H1 (cell line): ENCODE data around the gene ACO1. TPM values are rescaled to one million over a fixed set of nuclear protein-coding genes. Genes with fewer than 3 reads are reported as not detected.

ENCODE experiments used
- CTCF ChIA-PET: fragments of 300-600 bp; sonication (Branson Sonifier 250); formaldehyde crosslinking; loops from one replicate; lab custom pipeline; 2021; ENCODE audit not compliant: partially characterized antibody; lab: Charles Lee
- POLR2A ChIA-PET: fragments of 300-600 bp; sonication (Branson Sonifier 250); formaldehyde crosslinking; loops from one replicate; lab custom pipeline; 2021; ENCODE audit warnings: inconsistent platforms; ENCODE audit not compliant: partially characterized antibody; lab: Charles Lee
- DNase-seq, 2 experiments: peaks; one replicate each; pipeline versions ENCODE4 v3.0.0 to v3.0.0-alpha.2; 2010 to 2022; ENCODE audit warnings: low spot score in 2 of 2, low read depth in 1 of 2, mixed read lengths in 1 of 2
- FAIRE-seq: peaks from 2 replicates; lab custom pipeline; 2011; peaks lifted over from hg19 to GRCh38; lab: Jason Lieb, UNC
- H2AFZ ChIP-seq: 2 replicates; pipeline ENCODE4 v1.8.1; 2012; ENCODE audit warnings: low read length, inconsistent platforms
- H2AK5ac ChIP-seq: 2 replicates; pipeline ENCODE4 v1.6.1; 2013; ENCODE audit warnings: low read depth, low read length
- H2BK120ac ChIP-seq: replicated peaks from 2 replicates; pipeline ENCODE3; 2013; ENCODE audit warnings: low read depth, low read length, inconsistent platforms
- H2BK12ac ChIP-seq: 2 replicates; pipeline ENCODE4 v1.6.1; 2013; ENCODE audit warnings: low read depth, low read length
- H2BK15ac ChIP-seq: 2 replicates; pipeline ENCODE4 v1.6.1; 2013; ENCODE audit warnings: low read length
- H2BK20ac ChIP-seq: 2 replicates; pipeline ENCODE4 v1.6.1; 2013; ENCODE audit warnings: low read length
- H2BK5ac ChIP-seq: 2 replicates; pipeline ENCODE4 v1.6.1; 2013; ENCODE audit warnings: low read depth, low read length
- H3K14ac ChIP-seq: 2 replicates; pipeline ENCODE4 v1.6.1; 2013; ENCODE audit warnings: inconsistent platforms; ENCODE audit not compliant: insufficient read length
- H3K18ac ChIP-seq: 2 replicates; pipeline ENCODE4 v1.6.1; 2013; ENCODE audit warnings: low read length; ENCODE audit errors: extremely low read depth
- H3K23ac ChIP-seq: 2 replicates; pipeline ENCODE4 v1.6.1; 2013; ENCODE audit warnings: inconsistent platforms; ENCODE audit not compliant: insufficient read length
- H3K23me2 ChIP-seq: 2 replicates; pipeline ENCODE4 v1.6.1; 2013; ENCODE audit warnings: low read depth, low read length
- H3K27ac ChIP-seq: 2 replicates; pipeline ENCODE4 v1.6.1; 2011; ENCODE audit warnings: low read depth, low read length, inconsistent platforms
- H3K27me3 ChIP-seq, 4 experiments: replicated peaks in 1 of 4; 1 replicate in 1 of 4; 2 replicates in 3 of 4; pipeline versions ENCODE4 v1.6.1 to v1.8.1; 2011 to 2013; ENCODE audit warnings: low read length in 3 of 4, mild to moderate bottlenecking in 3 of 4, inconsistent platforms in 2 of 4, mixed read lengths in 2 of 4, moderate library complexity in 1 of 4; ENCODE audit not compliant: control insufficient read depth in 3 of 4, insufficient read depth in 3 of 4; ENCODE audit errors: extremely low read depth in 1 of 4
- H3K36me3 ChIP-seq, 4 experiments: 2 replicates each; pipeline versions ENCODE4 v1.6.1 to v1.8.1; 2011 to 2013; ENCODE audit warnings: mild to moderate bottlenecking in 4 of 4, low read length in 3 of 4, moderate library complexity in 2 of 4, control low read depth in 1 of 4, inconsistent platforms in 1 of 4; ENCODE audit not compliant: insufficient read depth in 4 of 4, control insufficient read depth in 2 of 4
- H3K4ac ChIP-seq: replicated peaks from 2 replicates; pipeline ENCODE3; 2013; ENCODE audit warnings: low read length, low read depth, mixed read lengths, inconsistent platforms; ENCODE audit not compliant: insufficient read length
- H3K4me1 ChIP-seq, 4 experiments: replicated peaks in 1 of 4; 1 replicate in 1 of 4; 2 replicates in 3 of 4; pipeline versions ENCODE4 v1.6.1 to v1.8.1; 2011 to 2013; ENCODE audit warnings: low read length in 3 of 4, inconsistent platforms in 2 of 4, mixed read lengths in 1 of 4; ENCODE audit not compliant: insufficient read depth in 4 of 4, control insufficient read depth in 3 of 4
- H3K4me2 ChIP-seq, 2 experiments: 2 replicates each; pipeline versions ENCODE4 v1.6.1 to v1.8.1; 2011 to 2013; ENCODE audit warnings: low read depth in 2 of 2, low read length in 2 of 2, control low read depth in 1 of 2, inconsistent platforms in 1 of 2, mild to moderate bottlenecking in 1 of 2; ENCODE audit not compliant: insufficient read depth in 1 of 2
- H3K4me3 ChIP-seq, 4 experiments: fragments of 200-600, 300-600 bp in 1 of 4; sonication (generic), shearing (Covaris generic), sonication (Bioruptor Twin) in 1 of 4; 2 replicates each; pipeline versions ENCODE4 v1.5.1 to v1.8.1; 2011 to 2016; ENCODE audit warnings: low read length in 4 of 4, low read depth in 3 of 4, control low read depth in 2 of 4, inconsistent platforms in 2 of 4, mild to moderate bottlenecking in 2 of 4, mixed read lengths in 1 of 4, moderate library complexity in 1 of 4; ENCODE audit not compliant: insufficient read depth in 2 of 4; ENCODE audit errors: extremely low read depth in 1 of 4
- H3K56ac ChIP-seq: replicated peaks from 2 replicates; pipeline ENCODE3; 2013; ENCODE audit warnings: low read depth, mild to moderate bottlenecking, mixed read lengths, low read length, inconsistent platforms; ENCODE audit not compliant: insufficient read length
- H3K79me1 ChIP-seq: 2 replicates; pipeline ENCODE4 v1.6.1; 2013; ENCODE audit warnings: low read depth, low read length, control low read depth
- H3K79me2 ChIP-seq, 2 experiments: 2 replicates each; pipeline versions ENCODE4 v1.6.1 to v1.8.1; 2012 to 2013; ENCODE audit warnings: low read length in 2 of 2, mild to moderate bottlenecking in 2 of 2, inconsistent platforms in 1 of 2; ENCODE audit not compliant: insufficient read depth in 2 of 2, control insufficient read depth in 1 of 2
- H3K9ac ChIP-seq, 4 experiments: replicated peaks in 1 of 4; 1 replicate in 1 of 4; 2 replicates in 3 of 4; pipeline versions ENCODE4 v1.6.1 to v1.8.1; 2011 to 2013; ENCODE audit warnings: low read depth in 3 of 4, low read length in 3 of 4, control low read depth in 2 of 4, mild to moderate bottlenecking in 2 of 4, moderate library complexity in 2 of 4, inconsistent platforms in 1 of 4; ENCODE audit errors: extremely low read depth in 1 of 4
- H3K9me3 ChIP-seq, 2 experiments: 2 replicates each; pipeline versions ENCODE4 v1.6.1 to v1.8.1; 2012 to 2013; ENCODE audit warnings: mild to moderate bottlenecking in 2 of 2, moderate library complexity in 2 of 2, control low read depth in 1 of 2, inconsistent platforms in 1 of 2, low read depth in 1 of 2, low read length in 1 of 2, mixed read lengths in 1 of 2; ENCODE audit not compliant: insufficient read depth in 2 of 2
- H4K20me1 ChIP-seq, 2 experiments: replicated peaks in 1 of 2; 2 replicates each; pipeline versions ENCODE3 to v1.8.1; 2011 to 2013; ENCODE audit warnings: inconsistent platforms in 2 of 2, low read length in 2 of 2, mild to moderate bottlenecking in 1 of 2; ENCODE audit not compliant: insufficient read depth in 2 of 2, control insufficient read depth in 1 of 2
- H4K5ac ChIP-seq: 2 replicates; pipeline ENCODE4 v1.6.1; 2013; ENCODE audit warnings: low read length, low read depth, mixed read lengths, inconsistent platforms; ENCODE audit not compliant: insufficient read length
- H4K8ac ChIP-seq: 2 replicates; pipeline ENCODE4 v1.8.0; 2013; ENCODE audit warnings: mild to moderate bottlenecking, moderate library complexity, low read length, inconsistent platforms; ENCODE audit not compliant: insufficient read depth; ENCODE audit errors: extremely low read depth
- H4K91ac ChIP-seq: replicated peaks from 2 replicates; pipeline ENCODE3; 2013; ENCODE audit warnings: low read length, mixed read lengths, inconsistent platforms; ENCODE audit not compliant: insufficient read length
- CREB1 ChIP-seq: IDR thresholded peaks from 2 replicates; pipeline ENCODE4 v1.6.1; 2012; ENCODE audit warnings: inconsistent platforms
- FOSL1 ChIP-seq: IDR thresholded peaks from 2 replicates; pipeline ENCODE4 v1.6.1; 2011; ENCODE audit warnings: mild to moderate bottlenecking, low read depth, low read length, moderate library complexity; ENCODE audit not compliant: insufficient read depth
- NANOG ChIP-seq: IDR thresholded peaks from 2 replicates; pipeline ENCODE4 v1.6.1; 2011; ENCODE audit warnings: low read length, low read depth, mild to moderate bottlenecking, inconsistent platforms; ENCODE audit not compliant: insufficient read depth, poor library complexity, severe bottlenecking
- PHF8 ChIP-seq: fragments of 200-600 bp; sonication (generic); conservative IDR thresholded peaks from 2 replicates; pipeline ENCODE4 v1.7.1; 2012; ENCODE audit warnings: low read depth, mild to moderate bottlenecking, inconsistent platforms, low read length, moderate library complexity
- RNF2 ChIP-seq: fragments of 200-900, 300-1000 bp; sonication (generic); IDR thresholded peaks from 2 replicates; pipeline ENCODE4 v1.7.1; 2016; ENCODE audit warnings: borderline replicate concordance, low read depth, mild to moderate bottlenecking, antibody characterized with exemption, low read length; ENCODE audit not compliant: poor library complexity, severe bottlenecking; ENCODE audit errors: missing control alignments
- SP1 ChIP-seq: IDR thresholded peaks from 2 replicates; pipeline ENCODE4 v1.6.1; 2011; ENCODE audit warnings: low read depth, low read length
- TBP ChIP-seq: IDR thresholded peaks from 2 replicates; pipeline ENCODE4 v1.6.1; 2011; ENCODE audit warnings: low read depth, low read length, improper control_type of control experiment
- WGBS, 2 experiments: shearing (Covaris generic) in 1 of 2; methylation state at CpG; one replicate each; pipeline versions ENCODE4 v1.1.6 to v1.1.7; 2013 to 2015; ENCODE audit warnings: low lambda C conversion rate in 2 of 2, mixed read lengths in 2 of 2, inconsistent platforms in 1 of 2, low coverage in 1 of 2, missing lambda C conversion rate in 1 of 2; ENCODE audit not compliant: insufficient replicate concordance in 2 of 2, insufficient coverage in 1 of 2, insufficient read length in 1 of 2; ENCODE audit errors: extremely low coverage in 1 of 2, missing lambda C conversion rate in 1 of 2; 5-methylcytosine and 5-hydroxymethylcytosine counted together
- polyA plus RNA-seq, 7 experiments: library from polyadenylated mRNA; depleted of rRNA in 3 of 7; stranded (reverse) in 5 of 7; unstranded in 2 of 7; fragments of >200 nt in 5 of 7; fragments of 200-250 nt in 2 of 7; gene quantifications; 1 replicate in 5 of 7; 2 replicates in 1 of 7; 4 replicates in 1 of 7; pipeline versions ENCODE4 v1.2.1 to v1.2.3, GENCODE V29; 2011 to 2013; ENCODE audit warnings: missing spikeins in 2 of 7, mixed read lengths in 2 of 7
- total RNA-seq: library from RNA; stranded (reverse); fragmentation: NEBNext Ultra II Directional; extraction: Animal tissue kit (Norgen Biotek cat#: 25700); gene quantifications from 2 replicates; pipeline ENCODE4 v1.2.1, GENCODE V29; 2021
- TF ChIP-seq, protein P1 (sequence below): IDR thresholded peaks from 2 replicates; pipeline ENCODE4 v1.6.1; 2012; ENCODE audit warnings: inconsistent platforms
- TF ChIP-seq, protein P2 (sequence below), 3 experiments: IDR thresholded peaks; 1 replicate in 2 of 3; 2 replicates in 1 of 3; pipeline versions ENCODE4 v1.5.1 to v1.6.1; 2011; ENCODE audit warnings: low read length in 3 of 3, mild to moderate bottlenecking in 3 of 3, inconsistent platforms in 2 of 3, low read depth in 1 of 3, moderate library complexity in 1 of 3; ENCODE audit not compliant: insufficient read depth in 1 of 3; ENCODE audit errors: control extremely low read depth in 1 of 3

ACO1 gene
- total and polyA plus RNA-seq, 2 of the 8 experiments (the other 6 are each of a cell fraction or from before 2014, with no cell fraction given), result 39.3 to 49.8 TPM

DNA sequence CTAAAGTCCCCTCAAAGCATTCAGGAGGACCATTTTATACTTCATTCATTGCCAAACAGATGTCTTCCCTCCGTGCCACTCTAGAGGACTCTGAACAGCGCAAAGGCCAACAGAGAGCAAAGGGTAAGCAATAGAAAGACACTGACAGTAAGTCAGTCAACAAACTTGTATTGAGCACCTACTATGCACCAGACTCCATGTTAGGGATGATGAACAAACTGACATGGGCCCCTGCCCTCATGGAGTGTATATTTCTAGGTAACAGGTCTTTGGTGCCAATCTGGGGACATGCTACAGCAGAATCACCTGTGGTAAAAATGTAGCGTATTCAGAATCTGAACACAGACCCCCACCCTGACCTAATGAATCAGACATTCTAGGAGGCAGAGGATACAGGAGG lies 3.5 kb upstream of the ACO1 start:
- Histone ChIP-seq H2BK5ac (no peak overlapping the region), H2BK20ac (no peak overlapping the region), H3K36me3 (no peaks in the 10 kb centered on the region), H2BK15ac (no peak overlapping the region), H4K20me1 (no peaks in the 10 kb centered on the region), H3K18ac (no peak overlapping the region), H3K4me2 (no peak overlapping the region), H4K5ac (no peak overlapping the region), H3K4me3 (no peak overlapping the region), H2AK5ac (no peak overlapping the region), H3K27me3 (peaks cover 2 to 15% (median 8%) of the 10 kb centered on the region in 4 experiments), H2BK120ac (no peak overlapping the region), H3K79me2 (peaks cover 0 to 8% of the 10 kb centered on the region in 2 experiments; a peak in 2 of 4 replicates), H3K56ac (no peak overlapping the region), H2BK12ac (no peak overlapping the region), H3K23ac (no peak overlapping the region), H3K4ac (no peak overlapping the region), H3K9me3 (no peaks in the 10 kb centered on the region), H3K9ac (no peak overlapping the region), H2AFZ (no peak overlapping the region), H3K4me1 (peaks cover 0 to 8% (median 3%) of the 10 kb centered on the region in 4 experiments; a peak in 3 of 7 replicates), H4K8ac (no peak overlapping the region), H3K27ac (no peak overlapping the region), H3K23me2 (peaks cover 7% of the 10 kb centered on the region), H3K79me1 (peaks cover 2% of the 10 kb centered on the region; the same call in 1 of the 2 replicates), H4K91ac (no peak overlapping the region), H3K14ac (no peak overlapping the region)
- TF ChIP-seq TBP (no peak), PHF8 (no peak), RNF2 (no peak), NANOG (no peak), FOSL1 (no peak), CREB1 (no peak), SP1 (no peak)
- TF ChIP-seq, protein P1, sequence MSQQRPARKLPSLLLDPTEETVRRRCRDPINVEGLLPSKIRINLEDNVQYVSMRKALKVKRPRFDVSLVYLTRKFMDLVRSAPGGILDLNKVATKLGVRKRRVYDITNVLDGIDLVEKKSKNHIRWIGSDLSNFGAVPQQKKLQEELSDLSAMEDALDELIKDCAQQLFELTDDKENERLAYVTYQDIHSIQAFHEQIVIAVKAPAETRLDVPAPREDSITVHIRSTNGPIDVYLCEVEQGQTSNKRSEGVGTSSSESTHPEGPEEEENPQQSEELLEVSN, result no peak
- TF ChIP-seq, protein P2, sequence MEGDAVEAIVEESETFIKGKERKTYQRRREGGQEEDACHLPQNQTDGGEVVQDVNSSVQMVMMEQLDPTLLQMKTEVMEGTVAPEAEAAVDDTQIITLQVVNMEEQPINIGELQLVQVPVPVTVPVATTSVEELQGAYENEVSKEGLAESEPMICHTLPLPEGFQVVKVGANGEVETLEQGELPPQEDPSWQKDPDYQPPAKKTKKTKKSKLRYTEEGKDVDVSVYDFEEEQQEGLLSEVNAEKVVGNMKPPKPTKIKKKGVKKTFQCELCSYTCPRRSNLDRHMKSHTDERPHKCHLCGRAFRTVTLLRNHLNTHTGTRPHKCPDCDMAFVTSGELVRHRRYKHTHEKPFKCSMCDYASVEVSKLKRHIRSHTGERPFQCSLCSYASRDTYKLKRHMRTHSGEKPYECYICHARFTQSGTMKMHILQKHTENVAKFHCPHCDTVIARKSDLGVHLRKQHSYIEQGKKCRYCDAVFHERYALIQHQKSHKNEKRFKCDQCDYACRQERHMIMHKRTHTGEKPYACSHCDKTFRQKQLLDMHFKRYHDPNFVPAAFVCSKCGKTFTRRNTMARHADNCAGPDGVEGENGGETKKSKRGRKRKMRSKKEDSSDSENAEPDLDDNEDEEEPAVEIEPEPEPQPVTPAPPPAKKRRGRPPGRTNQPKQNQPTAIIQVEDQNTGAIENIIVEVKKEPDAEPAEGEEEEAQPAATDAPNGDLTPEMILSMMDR (IDR thresholded peaks at IDR 0.05; ENCODE audit: control extremely low read depth in 1 of 3, insufficient read depth in 1 of 3, low read depth in 1 of 3, low read length in 3 of 3), result no peak
- 96% methylated on average over 3 of the region's 3 CpGs; no CpG with 5 or more reads in 1 of the 2 experiments for WGBS, 2 experiments
- DNase-seq (no peak), FAIRE-seq (no peak)
- POLR2A ChIA-PET, result no interaction called here
- CTCF ChIA-PET, result interaction anchor here (1.0 to 5.5 kb wide), 16 partner anchors 17 to 322 kb away, joined by 3 to 248 read pairs (median 18); partner anchors contain the start of genes NDUFB6 and RIGI
